GM18502 (cell line): ENCODE data around the gene NPIPA5.
"Not testable (repeated sequence)": the region's sequence is repeated elsewhere in the genome, so short reads cannot be mapped to it uniquely, and the experiment has no call there.

Experiments used
- ATAC-seq: cut with Tn5 transposase; IDR thresholded peaks from one replicate; pipeline ENCODE4 v1.9.1; 2021; ENCODE audit warnings: mild to moderate bottlenecking; ENCODE audit not compliant: unreplicated experiment, poor library complexity

Gene NPIPA5

DNA sequence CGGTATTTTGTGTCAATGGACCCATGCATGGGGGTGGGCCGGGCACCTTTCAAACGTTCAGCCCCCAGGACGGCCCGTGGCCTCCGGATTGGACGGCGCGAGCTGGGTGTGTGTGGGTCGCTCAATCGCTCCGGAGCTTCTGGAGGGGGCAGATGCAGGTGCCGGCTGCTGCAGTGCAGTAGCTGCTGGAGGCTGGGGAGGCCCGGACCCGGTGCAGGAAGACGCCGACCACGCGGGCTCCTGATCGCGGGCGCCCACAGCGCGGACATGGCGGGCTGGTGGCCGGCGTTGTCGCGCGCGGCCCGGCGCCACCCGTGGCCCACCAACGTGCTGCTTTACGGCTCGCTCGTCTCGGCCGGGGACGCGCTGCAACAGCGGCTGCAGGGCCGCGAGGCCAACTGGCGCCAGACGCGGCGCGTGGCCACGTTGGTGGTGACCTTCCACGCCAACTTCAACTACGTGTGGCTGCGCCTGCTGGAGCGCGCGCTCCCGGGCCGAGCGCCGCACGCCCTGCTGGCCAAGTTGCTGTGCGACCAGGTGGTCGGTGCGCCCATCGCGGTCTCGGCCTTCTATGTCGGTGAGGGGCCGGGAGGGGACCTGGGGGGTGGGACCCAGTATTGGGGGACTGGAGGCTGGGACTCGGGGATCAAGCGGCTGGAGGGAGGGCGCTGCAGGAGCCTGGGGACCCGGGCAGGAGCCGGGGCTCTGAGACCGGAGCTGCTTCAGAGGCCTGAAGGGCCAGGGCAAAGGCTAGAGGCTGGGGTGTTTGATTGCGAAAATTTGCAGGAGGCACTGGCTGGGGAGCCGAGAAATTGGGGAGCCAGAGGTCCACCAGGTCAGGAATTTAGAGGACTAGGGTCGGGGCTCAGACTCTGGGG lies 17.8 kb upstream of the NPIPA5 start, which contains the start of gene MPV17L:
Gene MPV17L, plus strand, starts transcription at position 124 of the 878 bp plus-strand sequence. Its CDS starts 144 bp downstream, at position 268.
- not testable (repeated sequence) for ATAC-seq

DNA sequence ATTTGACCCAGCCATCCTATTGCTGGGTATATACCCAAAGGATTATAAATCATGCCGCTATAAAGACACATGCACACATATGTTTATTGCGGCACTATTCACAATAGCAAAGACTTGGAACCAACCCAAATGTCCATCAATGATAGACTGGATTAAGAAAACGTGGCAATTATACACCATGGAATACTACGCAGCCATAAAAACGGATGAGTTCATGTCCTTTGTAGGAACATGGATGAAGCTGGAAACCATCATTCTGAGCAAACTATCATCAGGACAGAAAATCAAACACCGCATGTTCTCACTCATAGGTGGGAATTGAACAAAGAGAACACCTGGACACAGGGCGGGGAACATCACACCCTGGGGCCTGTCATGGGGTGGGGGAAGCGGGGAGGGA lies 14.9 kb upstream of the NPIPA5 start:
- ATAC-seq = not testable (repeated sequence)

DNA sequence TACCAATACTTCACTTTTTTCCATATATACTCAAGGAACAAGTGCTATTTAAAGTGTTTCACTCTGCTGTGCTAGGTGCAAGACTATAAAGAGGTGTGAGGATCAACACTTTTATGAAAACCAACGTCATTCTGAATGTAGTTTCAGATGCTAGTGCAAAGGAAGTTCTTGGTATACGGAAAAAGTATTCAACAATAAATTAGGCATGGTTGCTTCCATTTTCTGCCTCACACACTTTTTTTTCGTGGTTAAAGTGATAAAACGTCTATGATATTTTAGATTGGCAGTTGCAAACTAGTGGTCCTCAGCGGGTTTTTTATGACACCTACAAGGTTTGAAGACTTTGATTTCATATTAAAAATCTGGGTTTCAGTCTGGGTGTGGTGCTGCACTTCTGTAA lies 11.8 kb upstream of the NPIPA5 start:
- not testable (repeated sequence) for ATAC-seq

DNA sequence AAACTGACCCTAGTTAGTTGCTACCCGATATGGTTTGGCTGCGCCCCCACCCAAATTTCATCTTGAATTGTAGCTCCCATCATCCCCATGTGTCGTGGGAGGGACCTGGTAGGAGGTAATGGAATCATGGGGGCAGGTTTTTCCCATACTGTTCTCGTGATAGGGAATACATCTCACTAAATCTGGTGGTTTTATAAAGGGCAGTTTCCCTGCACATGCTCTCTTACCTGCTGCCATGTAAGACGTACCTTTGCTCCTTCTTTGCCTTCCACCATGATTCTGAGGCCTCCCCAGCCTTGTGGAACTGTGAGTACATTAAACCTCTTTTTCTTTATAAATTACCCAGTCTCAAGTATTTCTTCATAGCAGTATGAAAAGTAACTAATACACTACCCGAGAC lies 10.0 kb upstream of the NPIPA5 start:
- not testable (repeated sequence) for ATAC-seq

DNA sequence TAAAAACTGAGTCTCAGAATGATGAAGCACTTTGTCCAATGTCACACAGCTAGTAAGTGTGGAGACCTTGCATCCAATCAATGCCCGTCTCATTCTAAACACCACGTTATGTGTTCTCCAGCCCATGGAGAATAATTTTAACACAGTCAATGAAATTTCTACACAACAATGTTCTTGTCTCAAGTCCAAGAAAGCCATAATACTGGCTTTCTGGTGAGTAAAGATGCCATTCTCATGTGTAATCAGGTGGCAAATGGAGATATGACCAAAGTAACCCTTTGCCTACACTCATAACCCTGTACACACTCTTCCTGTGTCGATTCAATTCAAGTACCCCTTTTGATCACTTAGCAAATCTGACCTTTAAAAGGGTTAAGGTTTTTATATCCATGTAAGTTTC lies 4.7 kb upstream of the NPIPA5 start:
- not testable (repeated sequence) for ATAC-seq

DNA sequence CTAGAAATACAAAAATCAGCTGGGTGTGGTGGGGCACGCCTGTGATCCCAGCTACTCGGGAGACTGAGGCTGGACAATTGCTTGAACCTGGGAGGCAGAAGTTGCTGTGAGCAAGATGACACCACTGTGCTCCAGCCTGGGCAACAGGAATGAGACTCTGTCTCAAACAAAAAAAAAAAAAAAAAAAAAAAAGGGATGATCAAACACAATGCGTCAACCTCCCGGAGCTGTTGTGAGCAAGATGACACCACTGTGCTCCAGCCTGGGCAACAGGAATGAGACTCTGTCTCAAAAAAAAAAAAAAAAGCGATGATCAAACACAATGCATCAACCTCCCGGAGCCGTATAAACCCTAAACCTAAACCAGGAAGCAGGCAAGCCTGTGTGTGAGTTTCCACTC lies 20.6 kb downstream of the NPIPA5 start:
- not testable (repeated sequence) for ATAC-seq

DNA sequence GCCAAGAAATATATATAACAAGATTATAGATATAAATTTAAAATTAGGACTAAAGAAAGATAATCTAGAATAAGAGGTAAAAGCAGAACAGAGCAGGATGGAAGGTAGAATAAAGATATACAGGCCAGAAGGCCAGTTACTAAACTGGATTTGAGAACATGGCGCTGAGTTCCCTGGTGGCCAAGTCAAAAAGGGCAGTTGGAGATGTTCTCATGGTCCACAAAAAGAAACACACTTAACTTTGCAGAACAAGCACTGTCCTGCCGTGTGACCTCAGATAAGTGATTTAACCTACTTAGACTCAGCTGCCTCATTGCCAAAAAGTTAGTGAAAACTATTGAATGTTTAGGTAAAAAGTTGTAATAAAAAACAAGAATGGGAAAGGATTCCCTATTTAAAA lies 23.2 kb downstream of the NPIPA5 start:
- not testable (repeated sequence) for ATAC-seq

DNA sequence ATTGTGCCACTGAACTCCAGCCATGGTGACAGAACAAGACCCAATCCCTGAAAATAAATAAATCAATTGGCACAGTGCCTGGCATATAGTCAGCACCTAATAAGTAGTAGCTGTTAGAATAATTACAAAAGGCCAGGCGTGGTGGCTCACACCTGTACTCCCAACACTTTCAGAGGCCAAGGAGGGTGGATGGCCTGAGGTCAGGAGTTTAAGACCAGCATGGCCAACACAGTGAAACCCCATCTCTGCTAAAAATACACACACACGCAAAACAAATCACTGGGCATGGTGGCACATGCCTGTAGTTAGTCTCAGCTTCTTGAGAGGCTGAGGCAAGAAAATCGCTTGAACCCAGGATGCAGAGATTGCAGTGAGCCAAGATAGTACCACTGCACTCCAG lies 25.2 kb downstream of the NPIPA5 start:
- not testable (repeated sequence) for ATAC-seq

DNA sequence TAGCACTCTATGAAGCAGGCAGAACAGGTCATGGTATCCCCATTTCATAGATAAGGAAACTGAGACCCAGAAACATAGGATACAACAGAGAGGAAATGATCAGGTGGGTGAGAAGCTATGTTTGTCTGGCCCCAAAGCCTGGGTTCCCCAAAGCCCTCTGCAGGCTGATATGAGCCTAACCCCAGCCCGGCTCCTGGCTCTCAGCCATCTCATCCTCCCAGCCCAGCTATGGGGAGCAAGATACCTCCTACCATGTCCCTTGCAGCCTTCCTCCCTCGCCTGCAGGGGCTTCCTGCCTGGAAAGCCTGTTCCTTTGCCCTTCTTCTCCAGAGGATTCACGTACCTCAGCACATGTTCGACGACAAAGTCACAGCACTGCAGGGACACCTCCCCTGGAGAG lies 26.3 kb downstream of the NPIPA5 start:
- ATAC-seq = not testable (repeated sequence)

DNA sequence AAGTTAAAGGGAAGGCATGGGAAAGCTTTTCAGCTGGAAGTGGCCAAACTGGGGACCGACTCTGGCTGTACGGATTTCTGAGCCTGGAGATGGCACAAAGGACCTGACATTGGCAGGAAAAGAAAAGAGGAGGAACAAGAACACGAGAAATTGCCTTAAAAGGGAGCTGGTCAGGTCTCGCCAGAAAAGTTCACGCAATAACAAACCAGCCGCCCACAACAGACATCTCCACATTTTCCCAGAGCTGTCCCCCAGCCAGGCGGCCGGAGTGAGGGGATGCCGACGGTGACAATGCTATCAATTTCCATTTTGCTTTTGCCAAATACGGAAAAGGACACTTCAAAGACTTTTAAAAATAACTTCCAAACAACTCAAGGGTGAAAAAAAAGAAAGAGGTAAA lies 26.8 kb downstream of the NPIPA5 start:
- ATAC-seq = not testable (repeated sequence)

DNA sequence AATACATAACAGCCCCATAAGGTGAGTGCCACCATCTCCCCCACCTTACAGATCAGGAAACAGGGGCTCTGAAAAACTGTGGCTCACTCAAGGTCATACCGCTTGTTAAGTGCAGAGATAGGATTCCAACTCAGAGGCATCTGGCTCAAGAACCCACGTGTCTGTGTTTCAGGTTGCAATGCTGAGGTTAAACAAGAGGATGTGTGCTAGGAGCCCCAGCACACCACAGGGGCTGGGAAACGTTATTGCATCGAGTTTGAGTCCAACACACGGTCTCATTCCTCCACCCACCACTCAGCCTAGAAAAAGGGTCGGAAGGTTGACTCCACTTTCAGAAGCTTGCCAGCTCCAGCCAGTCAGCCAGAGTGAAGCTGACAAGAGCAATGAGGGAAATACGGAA lies 29.4 kb downstream of the NPIPA5 start:
- not testable (repeated sequence) for ATAC-seq

DNA sequence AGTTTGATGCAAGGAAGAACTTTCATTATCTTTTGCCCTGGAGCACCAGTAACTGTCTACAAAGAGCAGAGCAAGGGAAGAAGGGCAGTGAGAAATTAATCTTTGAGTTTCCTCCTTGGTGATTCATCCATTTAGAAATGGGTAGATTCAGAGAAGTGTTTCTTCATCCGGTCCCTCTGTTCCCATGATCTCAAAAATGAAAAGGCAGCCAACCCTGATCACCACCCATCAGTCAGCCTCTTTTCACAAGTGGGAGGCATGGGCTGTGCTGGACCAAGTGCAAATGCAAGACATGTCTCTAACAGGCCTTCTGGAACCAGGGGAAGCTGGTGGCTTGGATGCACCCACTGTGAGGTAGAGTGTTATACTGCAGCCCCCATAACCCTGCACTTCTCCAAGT lies 35.8 kb downstream of the NPIPA5 start:
- not testable (repeated sequence) for ATAC-seq

DNA sequence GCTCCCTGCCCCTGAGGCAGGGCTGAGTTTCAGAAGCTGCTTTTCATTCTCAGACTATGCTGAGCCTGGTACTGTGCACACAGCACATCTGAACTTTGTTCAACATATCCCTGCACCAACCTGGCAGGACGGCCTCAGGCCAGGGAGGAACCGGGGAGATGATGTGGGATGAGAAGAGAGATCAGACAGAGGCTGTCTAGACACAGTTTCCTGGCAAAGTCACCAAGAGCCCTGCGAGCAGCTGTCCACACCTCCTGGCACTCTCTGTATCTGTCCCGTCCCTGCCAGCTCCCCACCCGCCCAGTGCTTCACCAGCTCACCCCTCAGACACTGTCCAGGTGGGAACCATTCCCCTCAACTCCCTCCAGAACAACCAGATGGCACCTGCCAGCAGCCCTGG lies 39.1 kb downstream of the NPIPA5 start:
- ATAC-seq = not testable (repeated sequence)

DNA sequence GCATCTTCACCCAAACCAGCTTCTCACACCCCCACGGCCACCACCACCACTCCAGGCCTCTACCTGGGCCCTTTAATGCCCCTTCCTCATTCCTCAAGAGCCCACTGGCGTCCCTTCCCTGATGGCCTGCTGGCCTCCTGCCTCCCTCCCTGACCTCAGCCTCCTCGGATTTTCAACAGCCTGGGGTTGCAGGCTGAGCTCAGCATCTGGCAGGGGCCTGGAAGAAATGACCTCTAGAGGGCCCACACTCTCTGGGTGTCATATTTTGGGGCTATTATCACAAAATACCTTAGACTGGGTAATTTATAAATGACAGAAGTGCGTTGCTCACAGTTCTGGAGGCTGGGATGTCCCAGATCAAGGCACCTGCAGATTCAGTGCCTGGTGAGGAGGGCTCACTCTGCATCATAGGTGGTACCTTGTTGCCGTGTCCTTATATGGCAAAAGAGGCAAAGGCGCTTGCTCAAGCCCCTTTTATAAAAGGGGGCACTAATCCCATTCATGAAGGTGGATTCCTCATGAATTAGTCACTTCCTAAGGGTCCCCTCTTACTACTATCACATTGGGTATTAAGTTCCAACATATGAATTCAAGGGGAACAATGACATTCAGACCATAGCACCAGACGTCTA lies 40.0 kb downstream of the NPIPA5 start:
- ATAC-seq = not testable (repeated sequence)

DNA sequence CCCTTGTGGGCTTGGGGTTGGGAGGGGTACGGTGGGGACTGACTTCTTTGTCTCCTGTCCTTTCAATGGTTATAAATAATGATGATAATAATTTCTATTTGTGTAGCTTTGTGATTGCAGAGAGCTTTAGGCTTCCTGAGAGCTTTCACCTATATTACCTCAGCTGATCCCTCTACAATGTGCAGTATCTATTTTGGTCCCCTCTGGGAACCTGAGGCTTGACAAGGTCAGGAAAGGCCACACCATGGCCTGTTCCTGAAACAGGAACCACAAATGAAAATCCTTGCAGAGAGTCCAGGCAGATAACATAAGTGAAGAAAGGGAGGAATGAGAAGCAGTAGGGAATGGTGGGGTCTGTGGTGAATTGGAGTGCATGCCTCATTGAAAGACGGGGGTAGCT lies 42.5 kb downstream of the NPIPA5 start:
- not testable (repeated sequence) for ATAC-seq

DNA sequence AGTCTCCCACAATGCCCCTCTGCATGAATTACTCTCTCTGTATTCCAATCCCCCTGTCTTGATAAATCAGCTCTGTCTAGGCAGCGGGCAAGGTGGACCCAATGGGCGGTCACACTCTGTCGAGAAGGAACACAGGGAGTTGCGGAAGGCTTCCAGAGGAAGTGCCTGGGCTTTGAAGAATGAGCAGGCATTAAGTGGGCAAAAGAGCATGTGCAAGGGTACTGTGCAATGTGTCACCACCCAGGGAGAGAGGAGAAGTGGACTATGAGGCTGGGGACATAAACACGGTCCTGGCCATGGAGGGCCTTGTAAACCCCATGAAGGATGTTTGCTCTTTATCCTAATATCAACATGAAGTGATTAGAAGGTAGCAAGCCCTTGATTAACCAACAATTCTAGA lies 44.1 kb downstream of the NPIPA5 start:
- not testable (repeated sequence) for ATAC-seq

DNA sequence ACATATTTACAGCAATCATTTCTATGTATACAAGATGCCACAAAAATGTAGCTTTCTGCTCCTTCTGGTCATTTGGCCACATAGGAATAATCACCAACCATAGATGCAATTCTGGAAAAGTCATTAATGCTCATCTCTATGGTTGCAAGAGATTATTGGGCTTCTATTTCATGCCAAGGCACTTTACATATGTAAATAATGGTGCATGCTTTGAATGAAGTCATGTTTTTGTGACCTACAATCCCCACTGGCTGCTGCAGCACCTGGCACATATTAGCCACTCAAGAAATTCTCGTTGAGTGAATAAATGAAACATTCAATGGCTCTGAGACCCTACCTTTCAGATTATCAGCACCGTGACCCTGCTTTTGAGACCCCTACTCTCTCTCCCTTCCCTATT lies 47.1 kb downstream of the NPIPA5 start:
- not testable (repeated sequence) for ATAC-seq

DNA sequence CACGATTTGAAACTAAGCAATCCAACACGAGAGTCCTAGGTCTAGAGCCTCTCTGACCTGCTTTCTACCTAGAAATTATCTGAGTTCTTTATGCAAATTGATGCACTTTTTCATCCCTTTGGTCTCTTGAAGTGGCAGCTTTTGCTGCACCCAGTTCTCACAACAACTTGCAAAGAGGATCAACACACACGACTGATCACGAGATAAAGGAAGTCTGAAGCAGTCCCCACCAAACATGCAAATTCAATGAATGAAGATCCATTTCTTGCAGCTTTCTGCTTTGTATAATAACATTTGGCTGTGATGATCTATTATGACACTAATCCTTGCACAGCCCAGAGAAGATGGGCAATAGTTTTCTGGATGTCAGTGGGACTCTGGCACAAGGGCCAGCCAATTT lies 53.1 kb downstream of the NPIPA5 start:
- ATAC-seq = not testable (repeated sequence)

DNA sequence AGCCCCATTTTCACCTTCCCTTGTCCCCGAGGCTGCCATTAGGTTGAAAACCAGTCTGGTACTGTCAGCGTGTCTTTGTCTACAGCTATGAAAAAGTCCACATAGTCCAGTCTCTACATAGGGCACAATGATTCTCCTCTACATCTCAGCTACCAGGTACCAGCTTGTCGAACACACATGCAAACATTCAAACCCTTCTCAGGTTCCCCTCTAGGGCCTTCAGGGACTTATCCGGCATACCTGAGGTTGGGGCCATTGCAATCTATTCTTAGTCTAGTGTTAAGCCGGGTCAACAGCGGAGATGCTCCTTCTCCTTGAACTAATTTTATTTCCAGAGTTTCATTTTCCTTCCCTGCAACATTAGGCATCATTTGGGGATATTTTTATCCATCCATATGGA lies 54.7 kb downstream of the NPIPA5 start:
- ATAC-seq = not testable (repeated sequence)

DNA sequence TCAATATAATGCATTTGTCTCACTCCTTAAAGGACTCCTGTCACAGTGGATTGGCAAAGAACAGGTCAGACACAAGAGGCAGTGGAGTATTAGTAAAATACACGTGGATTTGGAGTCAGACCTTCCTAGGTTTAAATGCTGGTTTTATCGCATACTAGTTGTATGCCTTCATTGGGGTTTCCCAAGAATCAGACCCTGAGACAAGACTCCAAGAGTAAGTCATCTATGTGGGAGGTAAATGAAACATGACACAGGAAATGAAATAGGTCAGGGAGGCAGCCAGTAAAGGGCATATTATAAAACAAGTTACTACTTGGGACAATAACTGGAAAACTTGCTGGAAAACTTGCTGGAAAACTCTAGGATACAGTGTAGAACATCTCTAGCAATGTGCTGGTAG lies 56.9 kb downstream of the NPIPA5 start:
- ATAC-seq = not testable (repeated sequence)

DNA sequence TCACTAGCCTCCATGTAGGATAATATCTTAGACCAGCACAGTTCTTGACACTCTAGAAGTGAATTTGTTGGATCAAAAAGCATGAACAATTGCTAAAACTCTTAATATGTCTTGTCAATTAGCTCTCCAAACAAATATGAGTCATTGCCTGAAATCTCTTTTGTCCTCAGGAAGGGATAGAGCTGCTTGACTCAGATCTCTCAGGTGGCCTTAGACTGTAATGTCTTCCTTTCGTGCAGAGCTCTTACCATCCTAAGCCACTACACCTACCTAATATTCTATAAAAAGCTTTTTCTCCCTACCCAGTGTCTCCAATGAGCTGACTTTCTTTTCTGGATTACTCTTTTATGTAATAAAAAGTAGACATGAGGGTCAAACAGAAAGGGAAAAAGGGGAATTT lies 63.5 kb downstream of the NPIPA5 start:
- ATAC-seq = not testable (repeated sequence)
